PFSK-1 (cell line): ENCODE measurements around the gene RSPH1.

ENCODE experiments used
- POLR2AphosphoS5 ChIP-seq: IDR thresholded peaks from 2 replicates; pipeline ENCODE4 v1.6.1; 2012; ENCODE audit warnings: low read depth, mild to moderate bottlenecking, control low read depth, low read length, moderate library complexity
- REST ChIP-seq, 2 experiments: IDR thresholded peaks; 2 replicates each; pipeline versions ENCODE4 v1.6.1 to v1.8.0; 2011 to 2012; ENCODE audit warnings: low read depth in 2 of 2, low read length in 2 of 2, control low read depth in 1 of 2, inconsistent platforms in 1 of 2, mild to moderate bottlenecking in 1 of 2, moderate library complexity in 1 of 2; ENCODE audit not compliant: insufficient read depth in 1 of 2

GRCh38 chr21:42544544-42544943, 48.5 kb upstream of the RSPH1 start:
- no peak for TF ChIP-seq REST (IDR thresholded peaks at IDR 0.05; ENCODE audit: insufficient read depth in 1 of 2, low read depth in 2 of 2, low read length in 2 of 2)
- no peak for TF ChIP-seq POLR2AphosphoS5
